HFF-Myc (cell line): ENCODE data around the gene MKRN1.
"Not testable (repeated sequence)": the region's sequence is repeated elsewhere in the genome, so short reads cannot be mapped to it uniquely, and the experiment has no call there.

Experiments
- DNase-seq: peaks from one replicate; pipeline ENCODE4 v3.0.0-alpha.2; 2011; ENCODE audit warnings: low read depth; ENCODE audit errors: extremely low read depth
- H3K4me3 ChIP-seq: replicated peaks from 2 replicates; pipeline ENCODE4 v1.5.1; 2011; ENCODE audit warnings: low read depth, mild to moderate bottlenecking, control low read depth, low read length
- CTCF ChIP-seq: IDR thresholded peaks from 2 replicates; pipeline ENCODE4 v1.5.1; 2012; ENCODE audit warnings: mild to moderate bottlenecking, low read depth, low read length, control low read depth; ENCODE audit errors: missing control alignments

The MKRN1 gene

GRCh38 chr7:140418653-140419052 is 60.7 kb downstream of the MKRN1 start:
- H3K4me3 ChIP-seq = no peak overlapping the region
- no peak for DNase-seq
- no peak for TF ChIP-seq CTCF

- not testable (repeated sequence) for H3K4me3 ChIP-seq, DNase-seq
Measured at GRCh38 chr7:140418156-140418472, 61.2 kb downstream of the MKRN1 start.

GRCh38 chr7:140417456-140418155 is 61.7 kb downstream of the MKRN1 start:
- no peak overlapping the region for H3K4me3 ChIP-seq
- no peak for TF ChIP-seq CTCF
- no peak for DNase-seq

- DNase-seq = no peak
- H3K4me3 ChIP-seq = no peak overlapping the region
- no peak for TF ChIP-seq CTCF
Measured at GRCh38 chr7:140416560-140416959, 62.7 kb downstream of the MKRN1 start.

GRCh38 chr7:140415816-140416215 is 63.5 kb downstream of the MKRN1 start:
- not testable (repeated sequence) for H3K4me3 ChIP-seq, DNase-seq

GRCh38 chr7:140415361-140415760 is 63.9 kb downstream of the MKRN1 start:
- DNase-seq = no peak
- no peak overlapping the region for H3K4me3 ChIP-seq
- no peak for TF ChIP-seq CTCF

- TF ChIP-seq CTCF = no peak
- no peak for DNase-seq
- H3K4me3 ChIP-seq = no peak overlapping the region
Measured at GRCh38 chr7:140404565-140405065, 74.7 kb downstream of the MKRN1 start.

GRCh38 chr7:140403878-140404564 is 75.3 kb downstream of the MKRN1 start, which contains the start of gene RAB19:
Gene RAB19 (plus strand): TSS chr7:140404058. CDS start chr7:140407647, 3,589 bp downstream.
- no peak for DNase-seq
- TF ChIP-seq CTCF = no peak
- no peak within 1 kb of the TSS for H3K4me3 ChIP-seq
